SU-DHL-6 (cell line): ENCODE data around the gene CELF5.

Source experiments
- H2AFZ ChIP-seq: fragments of 200-600 bp; sonication (generic); 2 replicates; pipeline ENCODE4 v1.6.1; 2014; ENCODE audit warnings: low read depth, mild to moderate bottlenecking, moderate library complexity, mixed read lengths, antibody characterized with exemption, low read length; ENCODE audit not compliant: severe bottlenecking
- H3F3A ChIP-seq: fragments of 200-600 bp; shearing (Covaris generic); 2 replicates; pipeline ENCODE4 v1.6.0; 2016; ENCODE audit warnings: antibody characterized with exemption, mild to moderate bottlenecking; ENCODE audit not compliant: insufficient read depth
- H3K27ac ChIP-seq: fragments of 200-600 bp; sonication (generic); 2 replicates; pipeline ENCODE4 v1.5.1; 2016; ENCODE audit warnings: low read depth, mild to moderate bottlenecking, low read length, moderate library complexity, mixed read lengths
- H3K27me3 ChIP-seq: fragments of 200-600 bp; sonication (generic), shearing (Covaris generic); 2 replicates; pipeline ENCODE4 v1.6.0; 2014; ENCODE audit warnings: mild to moderate bottlenecking, low read length
- H3K36me3 ChIP-seq: fragments of 200-600 bp; sonication (generic); 2 replicates; pipeline ENCODE4 v1.6.1; 2014; ENCODE audit warnings: mild to moderate bottlenecking, low read length, mixed read lengths
- H3K4me2 ChIP-seq: fragments of 300-600, 200-600 bp; shearing (Covaris generic), sonication (generic); 2 replicates; pipeline ENCODE4 v1.6.0; 2014; ENCODE audit warnings: low read length, low read depth, mild to moderate bottlenecking; ENCODE audit not compliant: poor library complexity, severe bottlenecking
- H3K4me3 ChIP-seq: fragments of 200-600 bp; sonication (generic); 2 replicates; pipeline ENCODE4 v1.5.1; 2014; ENCODE audit warnings: antibody characterized with exemption, low read length, mild to moderate bottlenecking, mixed read lengths; ENCODE audit not compliant: insufficient read depth, poor library complexity, severe bottlenecking
- H3K79me2 ChIP-seq: fragments of 200-600 bp; sonication (generic); 2 replicates; pipeline ENCODE4 v1.6.1; 2014; ENCODE audit warnings: mild to moderate bottlenecking, low read length, moderate library complexity; ENCODE audit not compliant: insufficient read depth
- H3K9ac ChIP-seq: fragments of 200-600 bp; sonication (generic); 2 replicates; pipeline ENCODE4 v1.7.0; 2014; ENCODE audit warnings: mild to moderate bottlenecking, low read length
- H3K9me2 ChIP-seq: fragments of 200-600 bp; sonication (generic); replicated peaks from 2 replicates; pipeline ENCODE4 v1.6.1; 2014; ENCODE audit warnings: low read length; ENCODE audit not compliant: insufficient read depth
- H3K9me3 ChIP-seq: fragments of 200-600 bp; sonication (generic); 2 replicates; pipeline ENCODE4 v1.6.1; 2014; ENCODE audit warnings: low read length, mixed read lengths; ENCODE audit not compliant: insufficient read depth
- H4K20me1 ChIP-seq: fragments of 200-600 bp; sonication (generic); 2 replicates; pipeline ENCODE4 v1.6.1; 2014; ENCODE audit warnings: low read depth, mild to moderate bottlenecking, antibody characterized with exemption, low read length, moderate library complexity, mixed read lengths
- EZH2phosphoT487 ChIP-seq: fragments of 200-600 bp; sonication (generic), shearing (Covaris generic); conservative IDR thresholded peaks from 2 replicates; pipeline ENCODE4 v1.6.1; 2018; ENCODE audit warnings: mild to moderate bottlenecking, antibody characterized with exemption, low read length, moderate library complexity, mixed read lengths
- TF ChIP-seq, protein P1 (sequence below): fragments of 200-600 bp; sonication (generic); IDR thresholded peaks from one replicate; pipeline ENCODE4 v1.5.1; 2017; ENCODE audit warnings: antibody characterized with exemption, mild to moderate bottlenecking, low read length, moderate library complexity; ENCODE audit not compliant: insufficient read depth, poor library complexity, severe bottlenecking

CELF5 gene

GRCh38 chr19:3268326-3268725, 43.9 kb downstream of the CELF5 start:
- no peaks in the 10 kb centered on the region for H3K27me3 ChIP-seq
- no peaks in the 10 kb centered on the region for H3K9me2 ChIP-seq
- H3K27ac ChIP-seq, result no peak overlapping the region
- H3K4me3 ChIP-seq, result no peak overlapping the region
- TF ChIP-seq, protein P1, sequence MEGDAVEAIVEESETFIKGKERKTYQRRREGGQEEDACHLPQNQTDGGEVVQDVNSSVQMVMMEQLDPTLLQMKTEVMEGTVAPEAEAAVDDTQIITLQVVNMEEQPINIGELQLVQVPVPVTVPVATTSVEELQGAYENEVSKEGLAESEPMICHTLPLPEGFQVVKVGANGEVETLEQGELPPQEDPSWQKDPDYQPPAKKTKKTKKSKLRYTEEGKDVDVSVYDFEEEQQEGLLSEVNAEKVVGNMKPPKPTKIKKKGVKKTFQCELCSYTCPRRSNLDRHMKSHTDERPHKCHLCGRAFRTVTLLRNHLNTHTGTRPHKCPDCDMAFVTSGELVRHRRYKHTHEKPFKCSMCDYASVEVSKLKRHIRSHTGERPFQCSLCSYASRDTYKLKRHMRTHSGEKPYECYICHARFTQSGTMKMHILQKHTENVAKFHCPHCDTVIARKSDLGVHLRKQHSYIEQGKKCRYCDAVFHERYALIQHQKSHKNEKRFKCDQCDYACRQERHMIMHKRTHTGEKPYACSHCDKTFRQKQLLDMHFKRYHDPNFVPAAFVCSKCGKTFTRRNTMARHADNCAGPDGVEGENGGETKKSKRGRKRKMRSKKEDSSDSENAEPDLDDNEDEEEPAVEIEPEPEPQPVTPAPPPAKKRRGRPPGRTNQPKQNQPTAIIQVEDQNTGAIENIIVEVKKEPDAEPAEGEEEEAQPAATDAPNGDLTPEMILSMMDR, result no peak
- no peak for TF ChIP-seq EZH2phosphoT487
- no peaks in the 10 kb centered on the region for H3F3A ChIP-seq
- H4K20me1 ChIP-seq, result no peaks in the 10 kb centered on the region
- H2AFZ ChIP-seq, result no peak overlapping the region
- H3K9ac ChIP-seq, result no peak overlapping the region
- no peaks in the 10 kb centered on the region for H3K79me2 ChIP-seq
- H3K4me2 ChIP-seq, result no peak overlapping the region
- no peaks in the 10 kb centered on the region for H3K36me3 ChIP-seq
- no peaks in the 10 kb centered on the region for H3K9me3 ChIP-seq

DNA sequence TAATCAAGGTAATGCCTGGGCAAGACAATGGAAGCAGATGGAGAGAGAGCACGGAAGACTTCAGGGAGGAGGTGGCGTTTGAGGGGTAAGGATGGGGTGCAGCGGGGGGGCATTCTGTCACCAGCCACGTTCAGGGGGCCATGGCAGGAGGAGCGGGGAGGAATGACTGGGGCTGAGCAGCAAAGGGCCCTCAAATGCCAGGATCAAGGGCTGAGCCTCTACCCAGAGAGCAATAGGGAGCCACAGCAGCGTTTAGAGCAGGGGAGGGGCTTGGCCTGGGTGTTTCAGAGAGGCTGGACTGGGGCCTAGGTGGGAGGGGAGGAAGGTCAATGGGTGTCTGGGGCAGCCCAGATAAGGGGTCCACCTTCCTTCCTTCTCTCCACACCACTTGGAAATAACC, 44.3 kb downstream of the CELF5 start:
- no peaks in the 10 kb centered on the region for H3K9me2 ChIP-seq
- H3K4me2 ChIP-seq, result no peak overlapping the region
- H3K9ac ChIP-seq, result no peak overlapping the region
- no peak overlapping the region for H3K4me3 ChIP-seq
- TF ChIP-seq EZH2phosphoT487, result no peak
- TF ChIP-seq, protein P1, result no peak
- H3K9me3 ChIP-seq, result no peaks in the 10 kb centered on the region
- H3K79me2 ChIP-seq, result no peaks in the 10 kb centered on the region
- H3K27ac ChIP-seq, result no peak overlapping the region
- no peaks in the 10 kb centered on the region for H3K36me3 ChIP-seq
- H4K20me1 ChIP-seq, result no peaks in the 10 kb centered on the region
- H3F3A ChIP-seq, result no peaks in the 10 kb centered on the region
- H3K27me3 ChIP-seq, result no peaks in the 10 kb centered on the region
- H2AFZ ChIP-seq, result no peak overlapping the region

DNA sequence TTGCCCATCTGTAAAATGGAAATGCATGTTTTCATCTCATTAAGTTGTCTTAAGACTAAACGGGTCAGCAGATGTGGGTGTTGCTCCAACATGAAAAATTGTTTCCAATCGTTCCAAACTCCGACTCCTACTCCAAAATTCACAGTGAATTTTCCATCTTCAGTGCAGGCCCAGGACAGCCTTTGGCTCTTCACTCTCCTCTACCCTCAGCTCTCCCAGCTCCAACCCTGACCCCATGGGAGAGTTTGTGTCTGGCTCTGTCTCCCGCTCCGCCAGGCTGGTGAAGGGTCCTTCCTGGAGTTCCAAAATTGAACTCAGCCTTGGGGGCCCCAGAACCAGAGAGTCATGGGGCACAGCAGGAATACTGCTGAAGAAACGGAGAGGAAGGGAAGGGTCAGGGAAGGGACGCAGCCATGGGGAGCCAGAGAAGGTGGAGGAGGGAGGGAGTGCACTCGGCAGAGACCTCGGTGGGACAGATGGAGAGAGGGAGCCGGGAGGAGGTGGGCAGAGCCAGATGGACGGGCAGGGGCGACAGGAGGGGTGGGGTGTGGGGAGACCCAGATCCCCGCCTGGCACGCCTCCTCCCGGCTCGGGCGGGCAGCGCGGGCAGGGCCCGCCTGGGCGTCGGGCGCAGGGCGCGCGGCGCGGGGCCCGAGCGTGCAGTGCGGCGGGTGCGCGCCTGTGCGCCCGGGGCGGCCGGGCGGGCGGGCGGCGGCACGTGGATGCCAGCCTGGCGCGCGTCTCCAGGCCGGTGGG, 45.6 kb downstream of the CELF5 start:
- no peak overlapping the region for H2AFZ ChIP-seq
- no peak overlapping the region for H3K9ac ChIP-seq
- no peak overlapping the region for H3K4me2 ChIP-seq
- H3K9me3 ChIP-seq, result no peaks in the 10 kb centered on the region
- TF ChIP-seq, protein P1, result no peak
- no peak for TF ChIP-seq EZH2phosphoT487
- no peak overlapping the region for H3K27ac ChIP-seq
- no peaks in the 10 kb centered on the region for H3K27me3 ChIP-seq
- no peaks in the 10 kb centered on the region for H3F3A ChIP-seq
- no peaks in the 10 kb centered on the region for H3K36me3 ChIP-seq
- no peaks in the 10 kb centered on the region for H4K20me1 ChIP-seq
- no peaks in the 10 kb centered on the region for H3K9me2 ChIP-seq
- H3K79me2 ChIP-seq, result no peaks in the 10 kb centered on the region
- H3K4me3 ChIP-seq, result no peak overlapping the region
